ENCODE results near the gene KHDC4. TPM values are rescaled to one million over a fixed set of nuclear protein-coding genes. Genes with fewer than 3 reads are reported as not detected.

The KHDC4 gene
- total and polyA plus RNA-seq, 2 of the 13 experiments (the other 11 are each of a cell fraction or from before 2014, with no cell fraction given), result 33.5 to 92.0 TPM

DNA sequence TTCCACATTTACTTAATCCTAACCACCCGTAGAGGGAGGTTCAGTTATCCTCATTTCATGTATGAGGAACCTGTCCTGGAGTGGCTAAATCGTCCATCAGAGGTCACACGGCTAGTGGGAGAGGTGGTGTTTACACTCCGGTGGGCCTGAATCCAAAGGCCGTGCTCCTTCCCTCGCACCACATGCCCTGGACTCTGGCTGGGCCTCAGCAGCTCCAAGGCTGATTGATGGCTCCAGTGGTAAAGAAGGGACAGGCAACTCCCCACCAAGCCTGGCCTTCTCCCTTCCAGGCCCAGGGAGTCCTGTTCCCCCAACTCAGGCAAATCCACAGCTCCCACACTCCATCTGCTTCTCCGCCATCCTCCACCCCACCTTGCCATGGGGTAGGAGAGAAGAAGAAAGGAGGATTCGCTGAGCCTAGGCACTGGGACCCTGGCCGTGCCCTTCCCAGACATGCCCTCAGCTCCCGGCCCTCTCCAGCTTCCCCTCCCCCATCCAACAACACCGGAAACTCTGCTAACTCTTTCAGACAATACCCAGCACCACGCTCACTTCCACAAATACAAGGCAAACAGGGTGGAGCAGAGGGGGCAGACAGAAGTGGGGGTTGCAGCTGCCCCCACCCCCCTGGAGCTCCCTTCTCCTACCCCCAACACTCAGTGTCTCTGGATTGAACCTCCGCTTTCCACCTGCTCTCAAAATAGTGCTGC, 33.3 kb upstream of the KHDC4 start (continued):
- TF ChIP-seq, protein P1, sequence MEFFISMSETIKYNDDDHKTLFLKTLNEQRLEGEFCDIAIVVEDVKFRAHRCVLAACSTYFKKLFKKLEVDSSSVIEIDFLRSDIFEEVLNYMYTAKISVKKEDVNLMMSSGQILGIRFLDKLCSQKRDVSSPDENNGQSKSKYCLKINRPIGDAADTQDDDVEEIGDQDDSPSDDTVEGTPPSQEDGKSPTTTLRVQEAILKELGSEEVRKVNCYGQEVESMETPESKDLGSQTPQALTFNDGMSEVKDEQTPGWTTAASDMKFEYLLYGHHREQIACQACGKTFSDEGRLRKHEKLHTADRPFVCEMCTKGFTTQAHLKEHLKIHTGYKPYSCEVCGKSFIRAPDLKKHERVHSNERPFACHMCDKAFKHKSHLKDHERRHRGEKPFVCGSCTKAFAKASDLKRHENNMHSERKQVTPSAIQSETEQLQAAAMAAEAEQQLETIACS (CRISPR knock-in tag; IDR thresholded peaks at IDR 0.05), result no peak
- no peak for TF ChIP-seq PAX8 (CRISPR knock-in tag; IDR thresholded peaks at IDR 0.05; ENCODE audit: borderline replicate concordance)
- TF ChIP-seq ZNF143 (CRISPR knock-in tag; IDR thresholded peaks at IDR 0.05), result peak; percentile 19; the same call in 1 of the 2 replicates
- peak; percentile 93; the same call in 1 of the 2 replicates for TF ChIP-seq ZNF547 (CRISPR knock-in tag; IDR thresholded peaks at IDR 0.05)
- peak; percentile 77 for TF ChIP-seq ASH2L (IDR thresholded peaks at IDR 0.05; ENCODE audit: insufficient read length, low read depth, low read length)
- TF ChIP-seq ZSCAN21 (CRISPR knock-in tag; IDR thresholded peaks at IDR 0.05; ENCODE audit: borderline replicate concordance), result peak; percentile 84; the same call in 1 of the 2 replicates
- TF ChIP-seq RFXANK (CRISPR knock-in tag; IDR thresholded peaks at IDR 0.05), result no peak
- peak; percentile 36; the same call in 1 of the 2 replicates for TF ChIP-seq KAT7 (CRISPR knock-in tag; IDR thresholded peaks at IDR 0.05; ENCODE audit: borderline replicate concordance)
- TF ChIP-seq KMT2A (CRISPR knock-in tag; IDR thresholded peaks at IDR 0.05), result peak; percentile 69; the same call in 1 of the 2 replicates
- TF ChIP-seq, protein P2, sequence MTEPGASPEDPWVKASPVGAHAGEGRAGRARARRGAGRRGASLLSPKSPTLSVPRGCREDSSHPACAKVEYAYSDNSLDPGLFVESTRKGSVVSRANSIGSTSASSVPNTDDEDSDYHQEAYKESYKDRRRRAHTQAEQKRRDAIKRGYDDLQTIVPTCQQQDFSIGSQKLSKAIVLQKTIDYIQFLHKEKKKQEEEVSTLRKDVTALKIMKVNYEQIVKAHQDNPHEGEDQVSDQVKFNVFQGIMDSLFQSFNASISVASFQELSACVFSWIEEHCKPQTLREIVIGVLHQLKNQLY (CRISPR knock-in tag; IDR thresholded peaks at IDR 0.05), result peak; percentile 74; the same call in 1 of the 2 replicates
- TF ChIP-seq ZSCAN31 (CRISPR knock-in tag; IDR thresholded peaks at IDR 0.05; ENCODE audit: low read depth), result peak; percentile 81
- peak; percentile 84 for TF ChIP-seq PITX1 (CRISPR knock-in tag; IDR thresholded peaks at IDR 0.05)
- TF ChIP-seq GATA4 (IDR thresholded peaks at IDR 0.05; ENCODE audit: borderline replicate concordance, low read depth), result no peak
- TF ChIP-seq, protein P3, sequence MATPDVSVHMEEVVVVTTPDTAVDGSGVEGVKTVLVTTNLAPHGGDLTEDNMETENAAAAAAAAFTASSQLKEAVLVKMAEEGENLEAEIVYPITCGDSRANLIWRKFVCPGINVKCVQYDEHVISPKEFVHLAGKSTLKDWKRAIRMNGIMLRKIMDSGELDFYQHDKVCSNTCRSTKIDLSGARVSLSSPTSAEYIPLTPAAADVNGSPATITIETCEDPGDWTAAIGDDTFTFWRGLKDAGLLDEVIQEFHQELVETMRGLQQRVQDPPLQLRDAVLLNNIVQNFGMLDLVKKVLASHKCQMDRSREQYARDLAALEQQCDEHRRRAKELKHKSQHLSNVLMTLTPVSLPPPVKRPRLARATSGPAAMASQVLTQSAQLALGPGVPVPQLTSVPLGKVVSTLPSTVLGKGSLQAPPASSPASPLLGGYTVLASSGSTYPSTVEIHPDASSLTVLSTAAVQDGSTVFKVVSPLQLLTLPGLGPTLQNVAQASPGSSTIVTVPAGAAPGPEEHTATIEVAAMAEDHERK (CRISPR knock-in tag; IDR thresholded peaks at IDR 0.05; ENCODE audit: low read depth), result no peak
- no peak for TF ChIP-seq MED8 (CRISPR knock-in tag; IDR thresholded peaks at IDR 0.05; ENCODE audit: insufficient replicate concordance)
- no peak for TF ChIP-seq ISL2 (CRISPR knock-in tag; IDR thresholded peaks at IDR 0.05)
- TF ChIP-seq, protein P4, sequence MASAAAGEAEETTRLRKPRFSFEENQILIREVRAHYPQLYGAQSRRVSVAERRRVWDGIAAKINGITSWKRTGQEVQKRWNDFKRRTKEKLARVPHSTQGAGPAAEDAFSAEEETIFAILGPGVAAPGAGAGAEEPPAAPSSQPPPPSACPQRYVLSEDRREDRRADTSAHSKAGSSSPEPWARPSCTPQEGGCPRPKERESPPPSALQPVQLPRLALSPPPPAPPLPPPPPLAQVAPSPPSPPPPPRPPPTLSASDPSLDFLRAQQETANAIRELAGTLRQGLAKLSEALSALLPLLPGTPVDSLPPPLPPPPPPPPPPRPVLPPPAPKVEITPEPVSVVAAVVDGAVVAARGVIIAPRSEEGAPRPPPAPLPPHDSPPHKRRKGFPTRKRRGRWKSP (CRISPR knock-in tag; IDR thresholded peaks at IDR 0.05), result peak; percentile 20; the same call in 1 of the 2 replicates
- TF ChIP-seq ZNF773 (CRISPR knock-in tag; IDR thresholded peaks at IDR 0.05; ENCODE audit: borderline replicate concordance), result no peak
- TF ChIP-seq, protein P5, sequence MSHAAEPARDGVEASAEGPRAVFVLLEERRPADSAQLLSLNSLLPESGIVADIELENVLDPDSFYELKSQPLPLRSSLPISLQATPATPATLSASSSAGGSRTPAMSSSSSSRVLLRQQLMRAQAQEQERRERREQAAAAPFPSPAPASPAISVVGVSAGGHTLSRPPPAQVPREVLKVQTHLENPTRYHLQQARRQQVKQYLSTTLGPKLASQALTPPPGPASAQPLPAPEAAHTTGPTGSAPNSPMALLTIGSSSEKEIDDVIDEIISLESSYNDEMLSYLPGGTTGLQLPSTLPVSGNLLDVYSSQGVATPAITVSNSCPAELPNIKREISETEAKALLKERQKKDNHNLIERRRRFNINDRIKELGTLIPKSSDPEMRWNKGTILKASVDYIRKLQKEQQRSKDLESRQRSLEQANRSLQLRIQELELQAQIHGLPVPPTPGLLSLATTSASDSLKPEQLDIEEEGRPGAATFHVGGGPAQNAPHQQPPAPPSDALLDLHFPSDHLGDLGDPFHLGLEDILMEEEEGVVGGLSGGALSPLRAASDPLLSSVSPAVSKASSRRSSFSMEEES (CRISPR knock-in tag; IDR thresholded peaks at IDR 0.05), result peak; percentile 88
- TF ChIP-seq, protein P6, sequence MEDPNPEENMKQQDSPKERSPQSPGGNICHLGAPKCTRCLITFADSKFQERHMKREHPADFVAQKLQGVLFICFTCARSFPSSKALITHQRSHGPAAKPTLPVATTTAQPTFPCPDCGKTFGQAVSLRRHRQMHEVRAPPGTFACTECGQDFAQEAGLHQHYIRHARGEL (CRISPR knock-in tag; IDR thresholded peaks at IDR 0.05), result no peak
- peak; percentile 27; the same call in 1 of the 2 replicates for TF ChIP-seq CREM (IDR thresholded peaks at IDR 0.05)
- TF ChIP-seq CREM (CRISPR knock-in tag; IDR thresholded peaks at IDR 0.05), result no peak
- TF ChIP-seq MIXL1 (CRISPR knock-in tag; IDR thresholded peaks at IDR 0.05), result peak; percentile 76; the same call in 1 of the 2 replicates
- peak; percentile 86 for TF ChIP-seq MED1 (CRISPR knock-in tag; IDR thresholded peaks at IDR 0.05)
- TF ChIP-seq ZNF7 (CRISPR knock-in tag; IDR thresholded peaks at IDR 0.05), result no peak
